ENCODE data around the gene DNM2.
"Not testable (repeated sequence)": the region's sequence is repeated elsewhere in the genome, so short reads cannot be mapped to it uniquely, and the experiment has no call there.

DNM2 gene

DNA sequence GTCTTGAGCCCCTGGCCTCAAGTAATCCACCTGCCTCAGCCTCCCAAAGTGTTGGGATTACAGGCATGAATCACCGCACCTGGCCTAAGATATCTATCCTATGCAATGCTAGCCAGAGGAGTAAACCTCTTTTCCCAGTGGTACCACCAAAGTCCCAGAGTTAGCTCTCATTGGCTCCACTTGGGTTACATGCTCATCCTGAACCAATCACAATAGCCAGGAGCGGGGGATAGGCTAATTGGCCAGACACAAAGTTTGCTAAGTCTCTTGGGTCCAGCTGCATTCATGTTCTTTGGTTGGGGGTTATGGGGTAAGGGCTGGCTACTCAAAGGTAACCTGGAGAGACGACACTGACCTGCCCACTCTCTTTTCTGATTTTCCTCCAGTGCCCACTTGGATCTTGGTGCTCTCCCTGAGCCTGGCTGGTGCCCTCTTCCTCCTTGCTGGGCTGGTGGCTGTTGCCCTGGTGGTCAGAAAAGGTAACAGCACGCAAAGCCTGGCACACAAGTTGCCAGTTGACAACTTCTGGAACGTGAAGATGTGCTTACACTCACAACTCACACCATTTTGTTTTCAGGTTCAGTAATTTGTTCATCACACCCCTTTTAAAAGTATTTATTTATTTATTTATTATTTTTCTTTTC is 138.1 kb downstream of the DNM2 start:
- POLR2A ChIA-PET, result no interaction called here

DNA sequence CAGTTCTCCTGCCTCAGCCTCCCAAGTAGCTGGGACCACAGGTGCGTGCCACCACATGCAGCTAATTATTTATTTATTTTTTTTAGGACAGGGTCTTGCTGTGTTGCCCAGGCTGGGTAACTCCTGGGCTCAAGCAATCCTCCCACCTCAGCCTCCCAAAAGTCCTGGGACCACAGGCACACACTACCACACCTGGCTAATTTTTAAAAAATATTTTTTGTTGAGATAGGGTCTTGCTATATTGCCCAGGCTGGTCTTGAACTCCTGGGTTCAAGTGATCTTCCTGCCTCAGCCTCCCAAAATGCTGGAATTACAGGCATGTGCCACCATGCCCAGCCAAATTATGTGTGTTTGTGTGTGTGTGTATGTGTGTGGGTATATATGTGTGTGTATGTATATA is 139.0 kb downstream of the DNM2 start:
- CTCF ChIA-PET, result interaction anchor here (0.8 to 2.3 kb wide), 7 partner anchors 8 to 139 kb away, joined by 3 to 12 read pairs (median 4); partner anchors contain the start of genes C19orf38 and DNM2
- POLR2A ChIA-PET; DNase-seq (ENCODE audit: extremely low spot score): not testable (repeated sequence)

More for the DNA sequence above, 138.1 kb downstream of the DNM2 start:
- CTCF ChIA-PET, result interaction anchor here (0.9 to 7.6 kb wide), 10 partner anchors 8 to 139 kb away, joined by 3 to 71 read pairs (median 4); partner anchors contain the start of genes DNM2 and TMED1
- DNase-seq (ENCODE audit: extremely low spot score), result no peak
- TF ChIP-seq, protein P1, sequence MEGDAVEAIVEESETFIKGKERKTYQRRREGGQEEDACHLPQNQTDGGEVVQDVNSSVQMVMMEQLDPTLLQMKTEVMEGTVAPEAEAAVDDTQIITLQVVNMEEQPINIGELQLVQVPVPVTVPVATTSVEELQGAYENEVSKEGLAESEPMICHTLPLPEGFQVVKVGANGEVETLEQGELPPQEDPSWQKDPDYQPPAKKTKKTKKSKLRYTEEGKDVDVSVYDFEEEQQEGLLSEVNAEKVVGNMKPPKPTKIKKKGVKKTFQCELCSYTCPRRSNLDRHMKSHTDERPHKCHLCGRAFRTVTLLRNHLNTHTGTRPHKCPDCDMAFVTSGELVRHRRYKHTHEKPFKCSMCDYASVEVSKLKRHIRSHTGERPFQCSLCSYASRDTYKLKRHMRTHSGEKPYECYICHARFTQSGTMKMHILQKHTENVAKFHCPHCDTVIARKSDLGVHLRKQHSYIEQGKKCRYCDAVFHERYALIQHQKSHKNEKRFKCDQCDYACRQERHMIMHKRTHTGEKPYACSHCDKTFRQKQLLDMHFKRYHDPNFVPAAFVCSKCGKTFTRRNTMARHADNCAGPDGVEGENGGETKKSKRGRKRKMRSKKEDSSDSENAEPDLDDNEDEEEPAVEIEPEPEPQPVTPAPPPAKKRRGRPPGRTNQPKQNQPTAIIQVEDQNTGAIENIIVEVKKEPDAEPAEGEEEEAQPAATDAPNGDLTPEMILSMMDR (IDR thresholded peaks at IDR 0.05; ENCODE audit: control extremely low read depth, extremely low read depth, low read depth, missing control alignments), result peak; percentile 27

DNA sequence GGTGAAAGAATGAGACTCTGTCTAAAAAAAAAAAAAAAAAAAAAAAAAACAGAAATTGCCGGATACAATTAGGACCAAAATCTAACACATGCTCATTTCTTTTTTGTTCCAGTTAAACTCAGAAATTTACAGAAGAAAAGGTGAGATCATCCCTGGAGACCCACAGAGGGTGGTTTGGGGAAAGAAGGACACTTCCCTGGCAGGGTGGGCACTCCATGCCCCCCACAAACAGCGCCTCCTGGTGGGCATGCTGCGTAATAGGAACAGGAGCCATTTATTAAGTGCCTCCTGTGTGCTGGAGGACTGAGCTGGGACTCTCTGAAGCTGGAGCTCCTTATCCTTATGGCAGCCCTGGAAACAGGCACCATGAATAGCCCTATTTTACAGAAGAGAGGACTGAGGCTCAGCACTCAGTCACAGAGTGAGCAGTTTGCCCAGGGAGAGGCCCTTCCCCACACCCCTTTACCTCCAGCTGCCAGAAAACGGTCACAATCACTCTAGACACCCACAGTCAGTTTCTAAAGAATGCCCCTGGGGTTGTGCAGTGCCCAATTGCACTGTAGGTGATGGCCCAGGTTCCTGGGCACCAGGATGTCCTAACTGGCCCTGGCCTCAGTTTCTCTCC is 140.4 kb downstream of the DNM2 start:
- ChIA-PET POLR2A (no interaction called here), CTCF (interaction anchor here (0.6 to 2.3 kb wide), 22 partner anchors 8 to 447 kb away, joined by 3 to 12 read pairs (median 4); partner anchors contain the start of genes C19orf38, DNM2, QTRT1 and TMED1)
- TF ChIP-seq, protein P1 (IDR thresholded peaks at IDR 0.05; ENCODE audit: control extremely low read depth, extremely low read depth, low read depth, missing control alignments), result peak; percentile 77
- DNase-seq (ENCODE audit: extremely low spot score), result peak; percentile 48

DNA sequence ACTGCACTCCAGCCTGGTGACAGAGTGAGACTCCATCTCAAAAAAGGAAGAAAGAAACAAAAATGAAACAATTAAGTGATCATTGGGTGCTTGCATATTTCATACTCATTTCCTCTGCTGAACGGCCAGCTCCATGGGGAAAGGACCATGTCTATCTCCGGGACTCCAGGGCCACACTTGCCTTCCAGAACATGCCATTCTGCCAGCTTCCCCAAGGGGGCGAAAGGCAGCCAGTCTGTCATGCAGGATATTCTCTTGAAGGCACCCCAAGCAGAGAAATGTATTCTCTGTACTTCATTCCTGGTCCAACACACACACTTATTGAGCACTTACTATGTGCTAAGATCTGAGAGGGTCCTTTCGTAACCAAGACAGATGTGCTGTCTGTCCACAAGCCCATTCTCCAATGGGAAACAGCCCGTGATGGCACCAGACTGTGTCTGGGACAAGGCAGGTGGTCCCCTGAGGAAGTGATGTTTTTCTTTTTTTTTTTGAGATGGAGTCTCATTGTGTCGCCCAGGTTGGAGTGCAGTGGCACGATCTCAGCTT is 143.3 kb downstream of the DNM2 start:
- ChIA-PET CTCF (interaction anchor here (0.7 to 6.4 kb wide), 13 partner anchors 9 to 159 kb away, joined by 3 to 107 read pairs (median 3); partner anchors contain the start of genes DNM2 and TMED1), POLR2A (interaction anchor here (0.5 kb wide), 1 partner anchor 368 kb away, joined by 4 read pairs; no protein-coding TSS in a partner anchor)

DNA sequence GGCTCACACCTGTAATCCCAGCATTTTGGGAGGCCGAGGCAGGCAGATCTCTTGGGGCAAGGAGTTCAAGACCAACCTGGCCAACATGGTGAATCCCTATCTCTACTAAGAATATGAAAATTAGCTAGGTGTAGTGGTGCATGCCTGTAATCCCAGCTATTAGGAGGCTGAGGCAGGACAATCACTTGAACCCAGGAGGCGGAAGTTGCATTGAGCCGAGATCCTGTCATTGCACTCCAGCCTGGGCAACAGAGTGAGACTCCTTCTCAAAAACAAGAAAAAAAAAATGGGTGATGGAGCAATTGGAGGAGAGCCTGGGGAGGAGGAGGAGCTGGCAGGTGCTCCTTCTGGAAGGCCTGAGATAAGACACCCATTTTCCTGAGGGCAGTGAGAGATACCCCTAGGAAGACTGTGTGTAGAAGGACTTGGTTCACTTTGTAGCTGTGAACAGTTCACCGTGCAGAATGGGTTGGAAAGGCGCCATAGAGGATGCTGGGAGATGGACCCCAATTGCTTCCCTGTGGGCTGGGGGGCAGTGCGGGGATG is 144.8 kb downstream of the DNM2 start:
- CTCF ChIA-PET, result interaction anchor here (0.9 to 6.4 kb wide), 10 partner anchors 10 to 173 kb away, joined by 3 to 107 read pairs (median 20); partner anchors contain the start of genes C19orf38, DNM2 and TMED1
- no peak for DNase-seq (ENCODE audit: extremely low spot score)
- TF ChIP-seq, protein P1 (IDR thresholded peaks at IDR 0.05; ENCODE audit: control extremely low read depth, extremely low read depth, low read depth, missing control alignments), result no peak
- POLR2A ChIA-PET, result no interaction called here

More for the DNA sequence above, 143.3 kb downstream of the DNM2 start:
- no peak for DNase-seq (ENCODE audit: extremely low spot score)
- TF ChIP-seq, protein P1 (IDR thresholded peaks at IDR 0.05; ENCODE audit: control extremely low read depth, extremely low read depth, low read depth, missing control alignments), result no peak

DNA sequence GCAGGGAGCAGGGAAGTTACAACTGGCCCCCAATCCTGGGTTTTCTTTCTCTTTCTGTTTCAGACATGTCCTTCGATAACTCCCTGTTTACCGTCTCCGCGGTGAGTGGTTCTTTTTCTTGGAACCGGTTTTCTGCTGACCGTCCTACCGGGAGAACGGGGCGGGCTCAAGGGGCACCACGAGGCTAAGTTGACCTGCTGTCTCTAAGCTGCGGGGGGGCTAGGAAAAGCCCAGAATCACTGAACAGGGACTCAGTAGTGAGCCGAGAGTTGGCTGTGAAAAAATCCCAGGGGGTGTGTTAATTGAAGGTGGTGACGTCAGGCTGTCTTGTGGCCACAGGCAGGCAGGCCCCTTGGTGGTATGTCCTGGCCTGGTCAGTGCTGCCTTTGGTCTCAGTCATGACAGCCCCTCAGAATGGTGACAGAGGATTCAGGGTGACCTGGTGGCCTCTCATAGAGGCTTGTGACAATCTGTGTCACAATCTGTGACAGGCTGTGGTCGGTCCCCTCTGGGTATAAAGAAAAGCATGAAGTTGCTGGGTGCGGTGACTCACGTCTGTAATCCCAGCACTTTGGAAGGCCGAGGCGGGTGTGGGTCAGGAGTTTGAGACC is 145.3 kb downstream of the DNM2 start:
- POLR2A ChIA-PET, result interaction anchor here (0.6 kb wide), 1 partner anchor 149 kb away, joined by 5 read pairs; no protein-coding TSS in a partner anchor
- DNase-seq (ENCODE audit: extremely low spot score), result no peak
- CTCF ChIA-PET, result interaction anchor here (0.9 to 6.4 kb wide), 22 partner anchors 11 to 447 kb away, joined by 3 to 107 read pairs (median 8); partner anchors contain the start of genes C19orf38, DNM2, QTRT1 and TMED1
- TF ChIP-seq, protein P1 (IDR thresholded peaks at IDR 0.05; ENCODE audit: control extremely low read depth, extremely low read depth, low read depth, missing control alignments), result no peak
